A549 (cell line): ENCODE data around the gene MSANTD7. TPM values are rescaled to one million over a fixed set of nuclear protein-coding genes. Genes with fewer than 3 reads are reported as not detected.

Source experiments
- ATAC-seq, 2 experiments: fragments of 200-7000 bp in 1 of 2; fragments of >200 bp in 1 of 2; cut with Nextera tagmentation in 1 of 2; cut with Tn5 transposase in 1 of 2; 3 replicates each; pipeline versions ENCODE4 v1.8.0 to v1.9.1; 2018 to 2020; ENCODE audit warnings: mild to moderate bottlenecking in 1 of 2, moderate library complexity in 1 of 2
- CTCF ChIA-PET: fragments of 300-600 bp; sonication (Branson Sonifier 250); formaldehyde crosslinking; extraction: SDS; loops from one replicate; lab custom pipeline; 2021; ENCODE audit warnings: antibody characterized with exemption, inconsistent platforms; lab: Yijun Ruan, JAX
- POLR2A ChIA-PET: fragments of 350-600 bp; formaldehyde crosslinking; extraction: SDS; loops from one replicate; lab custom pipeline; 2021; ENCODE audit warnings: antibody characterized with exemption, inconsistent platforms; lab: Yijun Ruan, JAX
- DNase-seq, 2 experiments: peaks; one replicate each; pipeline versions ENCODE4 v3.0.0 to v3.0.0-alpha.2; 2011 to 2016; ENCODE audit warnings: low read depth in 1 of 2, low spot score in 1 of 2
- FAIRE-seq: peaks from 2 replicates; lab custom pipeline; 2011; peaks lifted over from hg19 to GRCh38; lab: Jason Lieb, UNC
- H3K27ac ChIP-seq, 2 experiments: fragments of >200 bp; sonication (Bioruptor Twin); formaldehyde crosslinking; 3 replicates each; pipeline ENCODE4 v1.5.1; 2016 to 2017
- H3K4me1 ChIP-seq: fragments of >200 bp; sonication (Bioruptor Twin); formaldehyde crosslinking; 3 replicates; pipeline ENCODE4 v1.6.1; 2016
- H3K4me2 ChIP-seq: fragments of >200 bp; sonication (Bioruptor Twin); formaldehyde crosslinking; 3 replicates; pipeline ENCODE4 v1.6.1; 2016
- H3K4me3 ChIP-seq: fragments of >200 bp; sonication (Bioruptor Twin); formaldehyde crosslinking; 3 replicates; pipeline ENCODE4 v1.5.1; 2016
- H3K9me3 ChIP-seq: fragments of >200 bp; sonication (Bioruptor Twin); formaldehyde crosslinking; 3 replicates; pipeline ENCODE4 v1.6.1; 2016
- CTCF ChIP-seq: fragments of >200 bp; sonication (Bioruptor Twin); formaldehyde crosslinking; IDR thresholded peaks from 3 replicates; pipeline ENCODE4 v1.5.1; 2016
- FOSB ChIP-seq: fragments of 250-450 bp; sonication (Bioruptor Pico); IDR thresholded peaks from 2 replicates; pipeline ENCODE4 v1.5.0; 2020; ENCODE audit warnings: mild to moderate bottlenecking, moderate library complexity
- FOXS1 ChIP-seq: fragments of 250-450 bp; sonication (Bioruptor Pico); IDR thresholded peaks from 2 replicates; pipeline ENCODE4 v1.5.0; 2020; ENCODE audit warnings: mild to moderate bottlenecking, moderate library complexity
- HMGXB4 ChIP-seq: fragments of 250-450 bp; sonication (Bioruptor Pico); IDR thresholded peaks from 2 replicates; pipeline ENCODE4 v1.5.0; 2021; ENCODE audit warnings: mild to moderate bottlenecking, moderate library complexity, borderline replicate concordance
- HOXB13 ChIP-seq: fragments of 250-450 bp; sonication (Bioruptor Pico); IDR thresholded peaks from 2 replicates; pipeline ENCODE4 v1.5.0; 2020; ENCODE audit warnings: low read depth, mild to moderate bottlenecking, moderate library complexity
- KDM1A ChIP-seq: fragments of 200-600 bp; sonication (generic); IDR thresholded peaks from 2 replicates; pipeline ENCODE4 v1.6.1; 2016; ENCODE audit warnings: low read depth, mild to moderate bottlenecking
- NFE2L2 ChIP-seq: fragments of 150-350 bp; conservative IDR thresholded peaks from 2 replicates; pipeline ENCODE4 v1.6.1; 2014; ENCODE audit warnings: low read length
- NPAS2 ChIP-seq: fragments of 250-450 bp; sonication (Bioruptor Pico); IDR thresholded peaks from 2 replicates; pipeline ENCODE4 v1.8.0; 2022; ENCODE audit warnings: mild to moderate bottlenecking, moderate library complexity, borderline replicate concordance
- POLR2A ChIP-seq: IDR thresholded peaks from 2 replicates; pipeline ENCODE4 v1.6.1; 2012; ENCODE audit warnings: mild to moderate bottlenecking, low read length
- POLR2AphosphoS2 ChIP-seq: conservative IDR thresholded peaks from 2 replicates; pipeline ENCODE4 v1.6.1; 2012; ENCODE audit warnings: low read length, improper control_type of control experiment, inconsistent platforms
- RAD21 ChIP-seq, 2 experiments: fragments of >200 bp in 1 of 2; sonication (Bioruptor Twin) in 1 of 2; formaldehyde crosslinking in 1 of 2; IDR thresholded peaks in 1 of 2; conservative IDR thresholded peaks in 1 of 2; 2 replicates in 1 of 2; 3 replicates in 1 of 2; pipeline ENCODE4 v1.6.1; 2012 to 2018; ENCODE audit warnings: inconsistent platforms in 1 of 2
- RARB ChIP-seq: fragments of 250-450 bp; sonication (Bioruptor Pico); IDR thresholded peaks from 2 replicates; pipeline ENCODE4 v1.8.0; 2021; ENCODE audit warnings: mild to moderate bottlenecking, moderate library complexity
- SMC3 ChIP-seq: fragments of >200 bp; sonication (Bioruptor Twin); formaldehyde crosslinking; IDR thresholded peaks from 3 replicates; pipeline ENCODE4 v1.6.1; 2018; ENCODE audit warnings: inconsistent platforms
- SREBF2 ChIP-seq: fragments of 450-650 bp; IDR thresholded peaks from 2 replicates; pipeline ENCODE4 v1.6.1; 2014; ENCODE audit warnings: mild to moderate bottlenecking, moderate library complexity
- TFCP2L1 ChIP-seq: fragments of 250-450 bp; sonication (Bioruptor Pico); IDR thresholded peaks from 2 replicates; pipeline ENCODE4 v1.5.0; 2021; ENCODE audit warnings: mild to moderate bottlenecking
- USF2 ChIP-seq: fragments of 450-650 bp; IDR thresholded peaks from 2 replicates; pipeline ENCODE4 v1.6.1; 2014; ENCODE audit warnings: antibody characterized with exemption
- ZNF302 ChIP-seq: fragments of 250-450 bp; sonication (Bioruptor Pico); IDR thresholded peaks from 2 replicates; pipeline ENCODE4 v1.9.0; 2021; ENCODE audit warnings: inconsistent platforms, mild to moderate bottlenecking, moderate library complexity
- WGBS: methylation state at CpG from one replicate; pipeline ENCODE4 v1.1.6; 2017; ENCODE audit errors: missing lambda C conversion rate; 5-methylcytosine and 5-hydroxymethylcytosine counted together
- polyA plus RNA-seq, 4 experiments: library from polyadenylated mRNA; depleted of rRNA in 3 of 4; stranded (reverse); fragments of >200 nt; fragmentation: RNase III in 1 of 4; extraction: RNeasy Plus Mini Kit Qiagen cat#74134 plus additional on column Dnase treatment in 1 of 4; gene quantifications; 2 replicates in 3 of 4; 3 replicates in 1 of 4; pipeline ENCODE4 v1.2.3, GENCODE V29; 2011 to 2017

The MSANTD7 gene
- polyA plus RNA-seq, 2 of the 4 experiments (the other 2 are of a cell fraction), result 10.9 TPM

- 9% methylated on average over 3 of the region's 3 CpGs for WGBS
- Histone ChIP-seq H3K9me3 (no peaks in the 10 kb centered on the region), H3K4me1 (peaks cover 52% of the 10 kb centered on the region), H3K4me2 (peak overlapping the region; percentile 18), H3K4me3 (no peak overlapping the region), H3K27ac (peak overlapping the region; percentile 94 to 96)
- no peak for TF ChIP-seq HOXB13 (CRISPR knock-in tag)
- peak; percentile 97 to 98 for TF ChIP-seq RAD21 (conservative IDR thresholded peaks at IDR 0.05 in 1 of 2, IDR thresholded peaks at IDR 0.05 in 1 of 2)
- peak; percentile 97 for TF ChIP-seq SMC3
- no peak for TF ChIP-seq HMGXB4 (CRISPR knock-in tag)
- TF ChIP-seq POLR2AphosphoS2, result no peak
- TF ChIP-seq CTCF, result peak; percentile 96
- TF ChIP-seq ZNF302 (CRISPR knock-in tag), result no peak
- FAIRE-seq (peak; percentile 39), DNase-seq (peak; percentile 66), ATAC-seq (peak in 1 of 2 experiments; percentile 56; a peak in 3 of 6 replicates)
- POLR2A ChIA-PET, result no interaction called here
- CTCF ChIA-PET, result interaction anchor here (0.6 to 4.2 kb wide), 50 partner anchors 9 to 626 kb away, joined by 3 to 56 read pairs (median 4); partner anchors contain the start of genes CDNF, HSPA14 and MSANTD7
These were observed 15.0 kb upstream of the MSANTD7 start for GRCh38 chr10:14822879-14823755.

- DNase-seq (no peak), FAIRE-seq (no peak), ATAC-seq (no peak)
- ChIA-PET POLR2A (no interaction called here), CTCF (interaction anchor here (0.7 to 4.2 kb wide), 39 partner anchors 8 to 627 kb away, joined by 3 to 56 read pairs (median 5); partner anchors contain the start of genes CDNF, HSPA14 and MSANTD7)
- WGBS, result 70% methylated on average over 3 of the region's 3 CpGs
- TF ChIP-seq HOXB13 (CRISPR knock-in tag), result no peak
- TF ChIP-seq POLR2A, result no peak
- no peak for TF ChIP-seq ZNF302 (CRISPR knock-in tag)
- TF ChIP-seq SREBF2, result no peak
- TF ChIP-seq NPAS2 (CRISPR knock-in tag), result no peak
- TF ChIP-seq RARB (CRISPR knock-in tag), result no peak
- TF ChIP-seq NFE2L2, result no peak
- TF ChIP-seq KDM1A, result no peak
- TF ChIP-seq TFCP2L1 (CRISPR knock-in tag), result no peak
- no peak for TF ChIP-seq USF2
- TF ChIP-seq FOSB (CRISPR knock-in tag), result no peak
- no peak for TF ChIP-seq FOXS1 (CRISPR knock-in tag)
- no peaks in the 10 kb centered on the region for H3K9me3 ChIP-seq
- no peak overlapping the region for H3K4me2 ChIP-seq
- peak overlapping the region in 1 of 2 experiments; percentile 74; a peak in 4 of 6 replicates for H3K27ac ChIP-seq
- no peak overlapping the region for H3K4me3 ChIP-seq
- H3K4me1 ChIP-seq, result peaks cover 44% of the 10 kb centered on the region
These were observed 14.1 kb upstream of the MSANTD7 start for GRCh38 chr10:14823966-14824365.
